ENCODE measurements around the gene GPR27. TPM values are rescaled to one million over a fixed set of nuclear protein-coding genes. Genes with fewer than 3 reads are reported as not detected.

The GPR27 gene
- total RNA-seq, 6 experiments from 2014 or later = 0.09 to 0.37 (median 0.12) TPM; not detected in 1

GRCh38 chr3:71714595-71714994 lies 39.1 kb upstream of the GPR27 start:
- Histone ChIP-seq H3K9me3 (no peaks in the 10 kb centered on the region), H3K27ac (no peak overlapping the region), H3K36me3 (no peaks in the 10 kb centered on the region), H3K4me1 (no peaks in the 10 kb centered on the region), H3K4me3 (no peak overlapping the region), H3K27me3 (no peaks in the 10 kb centered on the region)
- WGBS (ENCODE audit: insufficient coverage, low coverage, low lambda C conversion rate, missing lambda C conversion rate) = 54% methylated on average over 4 of the region's 4 CpGs
- ATAC-seq = no peak
- no peak for DNase-seq
- TF ChIP-seq POLR2A (IDR thresholded peaks at IDR 0.05) (no peak), CTCF (IDR thresholded peaks at IDR 0.05) (no peak)
- intact Hi-C loops (cut with DNase I) = loop anchor here in 1 of 2 donors (10.0 kb wide), 1 partner anchor 160 kb away; no protein-coding TSS in a partner anchor

GRCh38 chr3:71718072-71718471 lies 35.6 kb upstream of the GPR27 start:
- H3K4me1 ChIP-seq = no peaks in the 10 kb centered on the region
- WGBS (ENCODE audit: insufficient coverage, low coverage, low lambda C conversion rate, missing lambda C conversion rate) = 57% methylated on average over 4 of the region's 4 CpGs
- H3K27ac ChIP-seq = no peak overlapping the region
- DNase-seq (no peak), ATAC-seq (no peak)
- no peaks in the 10 kb centered on the region for H3K9me3 ChIP-seq
- H3K27me3 ChIP-seq = no peaks in the 10 kb centered on the region
- H3K4me3 ChIP-seq = no peak overlapping the region
- no peak for TF ChIP-seq CTCF (IDR thresholded peaks at IDR 0.05)
- TF ChIP-seq POLR2A (IDR thresholded peaks at IDR 0.05) = no peak
- no peaks in the 10 kb centered on the region for H3K36me3 ChIP-seq
- intact Hi-C loops (cut with DNase I) = loop anchor here in 1 of 2 donors (10.0 kb wide), 1 partner anchor 157 kb away; no protein-coding TSS in a partner anchor

- Histone ChIP-seq H3K4me3 (no peak overlapping the region), H3K9me3 (no peaks in the 10 kb centered on the region), H3K27ac (no peak overlapping the region), H3K36me3 (no peaks in the 10 kb centered on the region), H3K4me1 (peaks cover 0 to 9% (median 0%) of the 10 kb centered on the region in 4 donors), H3K27me3 (no peaks in the 10 kb centered on the region)
- intact Hi-C loops (cut with DNase I) = no loop called here
- 81% methylated on average over 5 of the region's 7 CpGs for WGBS (ENCODE audit: insufficient coverage, low coverage, low lambda C conversion rate, missing lambda C conversion rate)
- no peak for TF ChIP-seq CTCF (IDR thresholded peaks at IDR 0.05)
- ATAC-seq (no peak), DNase-seq (no peak)
Measured at GRCh38 chr3:71721002-71721401, 32.7 kb upstream of the GPR27 start.

GRCh38 chr3:71721651-71722157 lies 32.0 kb upstream of the GPR27 start:
- H3K4me3 ChIP-seq = no peak overlapping the region
- no peak for TF ChIP-seq POLR2A (IDR thresholded peaks at IDR 0.05)
- no peak for TF ChIP-seq CTCF (IDR thresholded peaks at IDR 0.05)
- WGBS (ENCODE audit: insufficient coverage, low coverage, low lambda C conversion rate, missing lambda C conversion rate) = 57% methylated on average over 6 of the region's 6 CpGs
- H3K27ac ChIP-seq = no peak overlapping the region
- no peaks in the 10 kb centered on the region for H3K36me3 ChIP-seq
- DNase-seq = no peak
- peaks cover 0 to 9% (median 0%) of the 10 kb centered on the region in 4 donors for H3K4me1 ChIP-seq
- H3K27me3 ChIP-seq = no peaks in the 10 kb centered on the region
- intact Hi-C loops (cut with DNase I) = no loop called here
- no peak for ATAC-seq
- H3K9me3 ChIP-seq = no peaks in the 10 kb centered on the region

- no peaks in the 10 kb centered on the region for H3K27me3 ChIP-seq
- no peaks in the 10 kb centered on the region for H3K9me3 ChIP-seq
- peaks cover 0 to 9% (median 0%) of the 10 kb centered on the region in 4 donors for H3K4me1 ChIP-seq
- ATAC-seq = no peak
- intact Hi-C loops (cut with DNase I) = no loop called here
- H3K4me3 ChIP-seq = no peak overlapping the region
- WGBS (ENCODE audit: insufficient coverage, low coverage, low lambda C conversion rate, missing lambda C conversion rate) = 100% methylated on average over 1 of the region's 1 CpG
- H3K36me3 ChIP-seq = no peaks in the 10 kb centered on the region
- no peak overlapping the region for H3K27ac ChIP-seq
- TF ChIP-seq CTCF (IDR thresholded peaks at IDR 0.05) (no peak), POLR2A (IDR thresholded peaks at IDR 0.05) (no peak)
- no peak for DNase-seq
Measured at GRCh38 chr3:71722693-71723092, 31.0 kb upstream of the GPR27 start.
